HepG2 (cell line): ENCODE measurements around the gene FXN. TPM values are rescaled to one million over a fixed set of nuclear protein-coding genes. Genes with fewer than 3 reads are reported as not detected.

Experiments
- ATAC-seq: fragments of 200-7000 bp; cut with Tn5 transposase; 3 replicates; pipeline ENCODE4 v1.9.1; 2020; ENCODE audit warnings: mild to moderate bottlenecking, moderate library complexity
- BruUV-seq: library from RNA; stranded (reverse); fragments of 400-500 nt; replicated peaks from 2 replicates; lab custom pipeline; 2021; lab: Mats Ljungman, UMichigan
- CTCF ChIA-PET: fragments of 300-600 bp; formaldehyde crosslinking; extraction: SDS; loops from one replicate; lab custom pipeline; 2021; ENCODE audit warnings: low total read pairs, inconsistent platforms, low intra/inter-chr PET ratio; lab: Yijun Ruan, JAX
- POLR2A ChIA-PET: fragments of 350-600 bp; sonication (Branson Sonifier 250); formaldehyde crosslinking; loops from one replicate; lab custom pipeline; 2020; ENCODE audit warnings: antibody characterized with exemption, inconsistent platforms; lab: Yijun Ruan, JAX
- DNase-seq: peaks from one replicate; pipeline ENCODE4 v3.0.0-alpha.2; 2015; ENCODE audit warnings: low spot score
- FAIRE-seq: peaks from 3 replicates; lab custom pipeline; 2011; peaks lifted over from hg19 to GRCh38; lab: Jason Lieb, UNC
- H2AFZ ChIP-seq: one replicate; pipeline ENCODE4 v1.6.1; 2011; ENCODE audit warnings: low read length, inconsistent platforms
- H3K27ac ChIP-seq: fragments of 300-600 bp; 3 replicates; pipeline ENCODE4 v1.8.0; 2011; ENCODE audit warnings: mixed run types, mild to moderate bottlenecking, mixed read lengths, low read length, inconsistent platforms; ENCODE audit not compliant: insufficient read depth; ENCODE audit errors: extremely low read length
- H3K27me3 ChIP-seq, 2 experiments: fragments of 200-600 bp in 1 of 2; 2 replicates in 1 of 2; 3 replicates in 1 of 2; pipeline versions ENCODE4 v1.6.0 to v1.8.0; 2011; ENCODE audit warnings: low read length in 2 of 2, mild to moderate bottlenecking in 2 of 2, moderate library complexity in 2 of 2, inconsistent platforms in 1 of 2; ENCODE audit not compliant: insufficient read depth in 2 of 2, control insufficient read depth in 1 of 2
- H3K36me3 ChIP-seq, 2 experiments: fragments of 200-600 bp in 1 of 2; replicated peaks in 1 of 2; 2 replicates in 1 of 2; 3 replicates in 1 of 2; pipeline versions ENCODE4 v1.5.1 to v1.8.0; 2011; ENCODE audit warnings: low read length in 2 of 2, inconsistent platforms in 1 of 2; ENCODE audit not compliant: insufficient read depth in 2 of 2, control insufficient read depth in 1 of 2
- H3K4me1 ChIP-seq: 2 replicates; pipeline ENCODE4 v1.5.1; 2012; ENCODE audit warnings: low read length, inconsistent platforms; ENCODE audit not compliant: insufficient read depth
- H3K4me2 ChIP-seq: 2 replicates; pipeline ENCODE4 v1.6.0; 2011; ENCODE audit warnings: low read depth, low read length, inconsistent platforms
- H3K4me3 ChIP-seq, 3 experiments: fragments of 200-600 bp in 1 of 3; sonication (generic), shearing (Covaris generic) in 1 of 3; replicated peaks in 1 of 3; 2 replicates each; pipeline ENCODE4 v1.5.1; 2011 to 2016; ENCODE audit warnings: low read length in 3 of 3, inconsistent platforms in 2 of 3, low read depth in 2 of 3, mild to moderate bottlenecking in 2 of 3, control low read depth in 1 of 3, mixed read lengths in 1 of 3; ENCODE audit not compliant: insufficient read depth in 1 of 3
- H3K79me2 ChIP-seq: one replicate; pipeline ENCODE4 v1.6.1; 2011; ENCODE audit warnings: low read length, inconsistent platforms; ENCODE audit not compliant: insufficient read depth
- H3K9ac ChIP-seq: 2 replicates; pipeline ENCODE4 v1.6.0; 2011; ENCODE audit warnings: mild to moderate bottlenecking, low read depth, low read length, inconsistent platforms; ENCODE audit not compliant: insufficient read depth
- H3K9me3 ChIP-seq: 2 replicates; pipeline ENCODE4 v1.5.1; 2012; ENCODE audit warnings: mild to moderate bottlenecking, low read length
- H4K20me1 ChIP-seq: 2 replicates; pipeline ENCODE4 v1.6.0; 2011; ENCODE audit warnings: inconsistent platforms, mild to moderate bottlenecking, low read length, moderate library complexity; ENCODE audit not compliant: insufficient read depth
- CEBPZ ChIP-seq: IDR thresholded peaks from 2 replicates; pipeline ENCODE4 v1.6.1; 2012; ENCODE audit warnings: low read length, improper control_type of control experiment
- FOXA1 ChIP-seq, 2 experiments: fragments of 450-650 bp in 1 of 2; sonication (generic) in 1 of 2; formaldehyde crosslinking in 1 of 2; IDR thresholded peaks; 2 replicates each; pipeline versions ENCODE4 v1.4.0 to v1.6.1; 2016 to 2020; ENCODE audit warnings: missing genetic modification reagents in 1 of 2
- IRF2 ChIP-seq: IDR thresholded peaks from 2 replicates; pipeline ENCODE4 v1.6.1; 2018; ENCODE audit warnings: missing genetic modification reagents, missing compliant biosample characterization
- JUN ChIP-seq: sonication (generic); formaldehyde crosslinking; IDR thresholded peaks from 2 replicates; pipeline ENCODE4 v1.4.0; 2020; ENCODE audit warnings: mild to moderate bottlenecking, missing genetic modification reagents
- MAX ChIP-seq: IDR thresholded peaks from 2 replicates; pipeline ENCODE4 v1.6.1; 2012; ENCODE audit warnings: inconsistent platforms
- MYPOP ChIP-seq: sonication (generic); formaldehyde crosslinking; IDR thresholded peaks from 2 replicates; pipeline ENCODE4 v1.8.1; 2023; ENCODE audit warnings: mild to moderate bottlenecking, moderate library complexity, missing genetic modification reagents
- NFE2 ChIP-seq: sonication (generic); formaldehyde crosslinking; IDR thresholded peaks from 2 replicates; pipeline ENCODE4 v1.4.0; 2020; ENCODE audit warnings: missing genetic modification reagents
- SOX13 ChIP-seq, 3 experiments: fragments of 450-650 bp in 1 of 3; sonication (generic) in 1 of 3; formaldehyde crosslinking in 1 of 3; IDR thresholded peaks in 2 of 3; conservative IDR thresholded peaks in 1 of 3; 2 replicates each; pipeline versions ENCODE4 v1.5.0 to v1.6.1; 2016 to 2020; ENCODE audit warnings: antibody characterized with exemption in 1 of 3, mild to moderate bottlenecking in 1 of 3, missing compliant biosample characterization in 1 of 3, missing genetic modification reagents in 1 of 3, moderate library complexity in 1 of 3
- ZNF263 ChIP-seq: sonication (generic); formaldehyde crosslinking; IDR thresholded peaks from 2 replicates; pipeline ENCODE4 v1.4.0; 2020; ENCODE audit warnings: missing genetic modification reagents
- ZNF280D ChIP-seq: sonication (generic); formaldehyde crosslinking; IDR thresholded peaks from 2 replicates; pipeline ENCODE4 v1.5.1; 2020; ENCODE audit warnings: mild to moderate bottlenecking, missing genetic modification reagents
- WGBS: methylation state at CpG from one replicate; pipeline ENCODE4 v1.1.6; 2017; ENCODE audit warnings: low lambda C conversion rate; 5-methylcytosine and 5-hydroxymethylcytosine counted together
- in situ Hi-C: cut with HindIII; loops from 2 replicates; pipeline ENCODE4 v1.10.0; 2017; ENCODE audit warnings: low pct_unique_long_range_greater_than_20kb; ENCODE audit not compliant: extremely low pct_ligation_motif_present
- intact Hi-C: fragments of 100-400 bp; cut with micrococcal nuclease; formaldehyde crosslinking; loops from one replicate; pipeline ENCODE4 v1.10.0; 2022; ENCODE audit not compliant: unreplicated experiment
- polyA plus RNA-seq, 8 experiments: library from polyadenylated mRNA; depleted of rRNA in 3 of 8; stranded (reverse) in 7 of 8; unstranded in 1 of 8; fragments of >200 nt; fragmentation: Illumina TruSeq in 4 of 8; extraction: Trizol in 4 of 8; gene quantifications; 2 replicates each; pipeline versions ENCODE4 v1.2.1 to v1.2.3, GENCODE V29; 2011 to 2016; ENCODE audit warnings: low read depth in 4 of 8, missing spikeins in 1 of 8, mixed read lengths in 1 of 8; ENCODE audit not compliant: insufficient read depth in 1 of 8
- total RNA-seq, 5 experiments: library from RNA; depleted of rRNA; stranded (reverse); fragments of >200 nt; fragmentation: Illumina TruSeq; extraction: Trizol; gene quantifications; 2 replicates each; pipeline ENCODE4 v1.2.3, GENCODE V29; 2016; ENCODE audit warnings: low read depth in 1 of 5

The FXN gene
- total and polyA plus RNA-seq, 2 of the 13 experiments (the other 11 are each of a cell fraction or from before 2014, with no cell fraction given) = 24.1 to 26.0 TPM

GRCh38 chr9:69086312-69086711 lies 50.8 kb downstream of the FXN start:
- DNase-seq = peak; percentile 15
- no TSS peak for BruUV-seq
- Histone ChIP-seq H2AFZ (no peak overlapping the region), H3K27ac (peak overlapping the region; percentile 32), H3K27me3 (no peaks in the 10 kb centered on the region), H3K4me3 (peak overlapping the region in 2 of 3 experiments; percentile 26 to 38), H3K79me2 (no peaks in the 10 kb centered on the region), H3K36me3 (no peaks in the 10 kb centered on the region), H3K9ac (0 out of 2 replicates have a peak overlapping the region, but pooled peaks have one; percentile 11), H4K20me1 (no peaks in the 10 kb centered on the region), H3K9me3 (no peaks in the 10 kb centered on the region), H3K4me1 (peaks cover 26% of the 10 kb centered on the region), H3K4me2 (peak overlapping the region; percentile 70)
- POLR2A ChIA-PET = interaction anchor here (0.8 to 2.1 kb wide), 6 partner anchors 17 to 105 kb away, joined by 3 to 10 read pairs (median 3); no protein-coding TSS in a partner anchor
- in situ Hi-C loops = no loop called here
- peak; percentile 87 for ATAC-seq
- FAIRE-seq = peak; percentile 18
- intact Hi-C loops = loop anchor here (2.0 kb wide), 2 partner anchors 18 to 34 kb away; no protein-coding TSS in a partner anchor
- CTCF ChIA-PET = no interaction called here
- 63% methylated on average over 2 of the region's 2 CpGs for WGBS
- TF ChIP-seq MYPOP = 0 out of 2 replicates have a peak, but pooled peaks have one; percentile 15
- TF ChIP-seq SOX13 (IDR thresholded peaks at IDR 0.05) = no peak
- TF ChIP-seq SOX13 (CRISPR knock-in tag; conservative IDR thresholded peaks at IDR 0.05 in 1 of 2, IDR thresholded peaks at IDR 0.05 in 1 of 2) = no peak
- no peak for TF ChIP-seq CEBPZ
- TF ChIP-seq JUN (CRISPR knock-in tag) = no peak
- TF ChIP-seq FOXA1 (IDR thresholded peaks at IDR 0.05) = no peak
- no peak for TF ChIP-seq FOXA1 (CRISPR knock-in tag; IDR thresholded peaks at IDR 0.05)
- 0 out of 2 replicates have a peak, but pooled peaks have one; percentile 32 for TF ChIP-seq ZNF280D (CRISPR knock-in tag)
- TF ChIP-seq ZNF263 (CRISPR knock-in tag) = peak; percentile 55; the same call in 1 of the 2 replicates
- TF ChIP-seq IRF2 = no peak
- TF ChIP-seq NFE2 (CRISPR knock-in tag) = no peak
- no peak for TF ChIP-seq MAX
